PFSK-1 (cell line): ENCODE measurements around the gene GRHPR.

Experiments used
- FOXP2 ChIP-seq: optimal IDR thresholded peaks from 2 replicates; pipeline ENCODE3; 2011; ENCODE audit warnings: borderline replicate concordance, control low read depth, inconsistent platforms; ENCODE audit not compliant: insufficient read depth; ENCODE audit errors: extremely low read length, extremely low read depth
- POLR2AphosphoS5 ChIP-seq: IDR thresholded peaks from 2 replicates; pipeline ENCODE4 v1.6.1; 2012; ENCODE audit warnings: low read depth, mild to moderate bottlenecking, control low read depth, low read length, moderate library complexity
- REST ChIP-seq, 2 experiments: IDR thresholded peaks; 2 replicates each; pipeline versions ENCODE4 v1.6.1 to v1.8.0; 2011 to 2012; ENCODE audit warnings: low read depth in 2 of 2, low read length in 2 of 2, control low read depth in 1 of 2, inconsistent platforms in 1 of 2, mild to moderate bottlenecking in 1 of 2, moderate library complexity in 1 of 2; ENCODE audit not compliant: insufficient read depth in 1 of 2
- SIN3A ChIP-seq: IDR thresholded peaks from 2 replicates; pipeline ENCODE4 v1.6.1; 2012; ENCODE audit warnings: mild to moderate bottlenecking, low read length, moderate library complexity, borderline replicate concordance; ENCODE audit not compliant: insufficient read depth
- TAF1 ChIP-seq: IDR thresholded peaks from 2 replicates; pipeline ENCODE4 v1.6.1; 2012; ENCODE audit warnings: low read length, control low read depth, borderline replicate concordance; ENCODE audit not compliant: insufficient read depth

Gene GRHPR

GRCh38 chr9:37425298-37425752 is 2.8 kb downstream of the GRHPR start:
- TF ChIP-seq REST (IDR thresholded peaks at IDR 0.05; ENCODE audit: insufficient read depth in 1 of 2, low read depth in 2 of 2, low read length in 2 of 2) (no peak), TAF1 (no peak), POLR2AphosphoS5 (no peak), FOXP2 (no peak), SIN3A (no peak)

- TF ChIP-seq FOXP2: no peak
- no peak for TF ChIP-seq TAF1
- no peak for TF ChIP-seq POLR2AphosphoS5
- TF ChIP-seq SIN3A: no peak
- no peak for TF ChIP-seq REST (IDR thresholded peaks at IDR 0.05; ENCODE audit: insufficient read depth in 1 of 2, low read depth in 2 of 2, low read length in 2 of 2)
These were observed 4.3 kb downstream of the GRHPR start for GRCh38 chr9:37426846-37427245.

GRCh38 chr9:37428345-37428744 is 5.8 kb downstream of the GRHPR start:
- TF ChIP-seq POLR2AphosphoS5 (no peak), TAF1 (no peak), FOXP2 (no peak), SIN3A (no peak)

- no peak for TF ChIP-seq TAF1
- TF ChIP-seq SIN3A: no peak
- no peak for TF ChIP-seq REST (IDR thresholded peaks at IDR 0.05; ENCODE audit: insufficient read depth in 1 of 2, low read depth in 2 of 2, low read length in 2 of 2)
- no peak for TF ChIP-seq FOXP2
- TF ChIP-seq POLR2AphosphoS5: no peak
These were observed 7.2 kb downstream of the GRHPR start for GRCh38 chr9:37429441-37430285.

GRCh38 chr9:37430841-37431597 is 8.5 kb downstream of the GRHPR start:
- TF ChIP-seq TAF1 (no peak), POLR2AphosphoS5 (no peak), FOXP2 (no peak), REST (IDR thresholded peaks at IDR 0.05; ENCODE audit: insufficient read depth in 1 of 2, low read depth in 2 of 2, low read length in 2 of 2) (no peak), SIN3A (no peak)
